Stimulated activated CD8-positive, alpha-beta memory T cell treated with anti-CD3 and anti-CD28 coated beads, Interleukin-12 subunit alpha, Interleukin-12 subunit beta, amount 100 ng/mL, for 4 hours (primary cell): ENCODE results near the gene NRCAM.

Source experiments
- DNase-seq: peaks from one replicate; pipeline ENCODE4 v3.0.0-alpha.2; 2020; ENCODE audit warnings: low read depth

NRCAM gene

DNA sequence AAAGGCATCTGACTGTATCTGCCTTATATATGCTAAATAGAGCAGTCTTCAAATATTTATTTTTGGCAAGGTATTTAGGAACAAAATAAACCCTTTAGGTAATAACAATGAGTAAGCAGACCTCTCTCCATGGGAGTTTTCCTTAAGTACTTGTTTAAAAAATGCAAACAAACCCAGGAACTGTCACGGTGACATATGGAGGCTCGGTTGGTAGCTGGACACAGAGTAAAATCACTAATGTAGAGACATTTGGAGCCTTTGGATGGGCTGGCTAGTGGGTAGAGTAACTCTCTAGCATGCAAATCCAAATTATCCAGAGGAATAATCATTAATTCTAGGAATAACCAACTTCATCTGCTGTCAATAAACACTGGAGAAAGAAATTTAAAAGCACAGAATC, 254.5 kb downstream of the NRCAM start:
- no peak for DNase-seq

DNA sequence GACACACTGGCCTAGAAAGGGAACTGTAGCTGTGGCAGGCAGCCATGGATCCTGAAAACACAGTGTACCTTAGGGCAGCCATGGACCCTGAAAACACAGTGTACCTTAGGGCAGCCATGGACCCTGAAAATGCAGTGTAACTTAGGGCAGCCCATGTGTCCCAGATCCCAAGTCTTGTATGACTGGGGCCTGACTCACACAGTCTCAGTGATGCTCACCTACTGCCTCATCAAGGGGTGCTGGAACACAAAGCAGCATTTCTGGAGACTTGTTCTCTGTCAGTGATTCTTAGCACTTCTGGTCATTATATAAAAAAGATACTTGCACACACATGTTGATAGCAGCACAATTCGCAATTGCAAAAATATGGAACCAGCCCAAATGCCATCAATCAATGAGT, 255.9 kb downstream of the NRCAM start:
- no peak for DNase-seq

DNA sequence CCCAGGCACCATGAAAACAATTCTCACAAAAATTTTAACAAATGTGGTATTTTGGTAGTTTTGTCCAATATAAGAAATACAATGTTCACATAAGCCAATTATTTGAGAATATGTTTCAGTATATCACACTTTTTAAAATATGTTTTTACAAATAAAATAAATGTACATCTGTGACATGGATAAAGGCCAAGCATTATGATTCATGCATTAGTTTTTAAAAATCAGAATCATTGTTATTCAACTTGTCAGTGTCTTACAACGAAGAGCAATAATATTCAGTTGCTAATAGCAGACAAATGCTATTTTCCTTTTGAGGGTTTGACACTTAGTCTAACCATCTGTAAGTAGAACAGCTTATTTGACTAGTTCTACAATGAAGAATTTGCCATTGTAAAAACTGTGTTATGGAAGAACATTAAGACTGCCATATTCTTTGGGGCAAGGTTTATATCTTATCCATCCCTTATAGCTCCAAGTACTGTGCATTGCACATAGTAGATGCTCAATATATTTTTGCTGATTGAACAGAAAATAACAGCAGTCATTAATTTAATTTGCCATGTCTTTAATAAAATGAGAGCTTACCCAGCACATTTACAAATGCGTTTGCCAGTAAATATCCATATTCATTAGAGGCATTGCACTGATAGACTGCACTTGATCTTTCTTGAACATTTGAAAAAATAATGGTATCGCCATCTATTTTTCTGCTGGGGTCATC, 258.7 kb downstream of the NRCAM start:
- no peak for DNase-seq

DNA sequence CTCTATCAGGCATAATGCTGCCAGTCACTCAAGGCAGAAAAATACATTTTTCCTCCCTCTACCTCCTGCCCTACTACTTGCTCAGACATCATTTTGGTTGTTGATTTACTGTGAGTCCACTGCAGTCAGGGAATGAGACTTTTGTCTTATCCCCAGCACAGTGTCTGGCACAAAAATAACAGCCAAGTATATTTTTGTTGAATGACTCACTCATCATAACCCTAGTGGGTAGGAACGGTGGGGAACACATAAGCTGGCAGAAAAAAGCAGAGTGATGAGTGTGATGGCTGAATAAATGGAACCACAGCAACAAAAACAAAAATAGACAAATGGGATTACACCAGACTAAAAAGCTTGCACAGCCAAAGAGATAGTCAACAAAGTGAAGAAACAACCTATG, 260.2 kb downstream of the NRCAM start:
- DNase-seq = no peak

DNA sequence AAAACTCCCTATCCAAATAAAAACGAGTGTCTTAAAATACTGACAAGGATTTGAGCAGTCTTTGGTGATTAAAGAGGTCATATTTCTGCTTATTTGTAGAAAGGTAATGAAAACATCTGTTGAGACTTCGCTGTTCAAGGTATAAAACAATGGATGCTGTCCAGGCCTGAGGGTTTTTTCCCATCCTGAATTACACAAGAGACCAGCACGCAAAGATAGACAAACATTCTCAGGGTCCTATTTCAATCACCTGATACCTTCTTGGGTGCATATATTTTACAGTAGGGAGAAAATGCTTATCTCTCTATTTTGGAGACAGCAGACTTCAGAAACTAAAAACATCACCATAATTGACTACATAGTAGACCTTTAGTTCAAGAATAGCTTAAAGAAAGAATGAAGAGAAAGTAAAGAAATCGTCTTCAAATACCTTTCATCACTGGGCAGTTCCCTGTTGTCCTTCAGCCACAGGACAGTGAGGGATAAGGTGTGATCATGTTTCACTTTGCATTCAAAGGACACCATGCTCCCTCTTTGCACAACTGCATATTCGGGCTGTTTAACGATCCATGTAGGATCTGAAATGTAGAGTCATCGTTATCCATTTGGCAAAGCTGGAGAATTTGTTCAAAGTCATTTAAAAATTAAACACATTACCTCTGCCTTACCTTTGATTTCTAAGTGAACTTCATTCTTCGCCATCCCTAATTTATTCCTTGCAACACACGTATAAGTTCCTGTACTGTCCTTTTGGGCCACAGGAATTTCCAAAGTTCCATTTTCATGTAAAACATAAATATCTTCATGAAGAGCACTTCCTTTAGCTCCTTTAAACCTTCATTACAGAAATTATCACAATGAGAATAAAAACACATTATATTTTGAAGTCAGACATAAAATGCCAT, 262.4 kb downstream of the NRCAM start:
- DNase-seq = no peak

DNA sequence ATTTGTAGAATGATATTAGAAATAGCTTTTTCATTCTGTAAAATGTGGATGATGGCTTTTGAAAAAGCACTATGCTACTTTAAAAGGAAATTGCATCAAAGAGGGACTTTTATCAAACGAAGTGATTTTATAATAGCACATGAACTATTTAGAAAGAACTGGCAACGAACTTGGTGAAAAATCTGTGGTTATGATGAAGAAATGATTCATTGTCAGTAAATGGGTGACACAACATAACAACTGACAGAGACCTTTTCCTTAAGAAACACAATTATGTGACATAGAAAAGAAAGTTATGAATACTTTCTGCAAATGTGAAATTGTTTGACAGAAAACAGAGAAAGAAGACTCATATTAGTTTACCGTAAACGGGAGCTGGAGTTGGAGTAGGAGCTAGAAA, 265.3 kb downstream of the NRCAM start:
- DNase-seq = no peak

DNA sequence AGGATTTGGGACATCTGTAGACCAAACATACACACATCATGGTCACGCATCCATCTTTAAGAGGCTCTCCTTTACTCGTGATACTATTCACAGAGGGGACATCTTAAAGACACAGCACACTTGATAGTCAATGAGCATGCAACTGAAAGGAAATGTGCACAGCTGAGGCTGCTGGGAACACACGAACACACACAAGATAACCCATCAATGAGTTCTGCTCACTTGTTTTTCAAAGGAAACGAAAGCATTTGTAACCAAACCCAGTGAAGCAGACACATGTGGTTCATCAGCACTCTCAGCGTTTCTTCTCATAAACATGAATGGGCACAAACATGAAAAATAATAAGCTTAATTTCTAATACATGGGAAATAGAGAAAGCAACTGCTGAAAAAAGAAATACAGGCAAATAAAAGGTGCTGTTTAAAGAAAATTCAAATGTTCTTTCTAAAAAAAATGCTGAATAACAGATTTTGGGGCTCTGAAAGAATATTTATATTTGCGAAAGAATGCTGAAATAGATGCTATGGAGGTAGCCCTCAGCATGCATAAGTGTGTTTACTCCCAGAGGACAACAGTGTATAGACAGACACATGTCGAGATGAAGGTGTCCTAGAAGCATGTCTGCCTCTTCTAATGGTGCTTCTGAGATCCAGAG, 266.4 kb downstream of the NRCAM start:
- DNase-seq = no peak

DNA sequence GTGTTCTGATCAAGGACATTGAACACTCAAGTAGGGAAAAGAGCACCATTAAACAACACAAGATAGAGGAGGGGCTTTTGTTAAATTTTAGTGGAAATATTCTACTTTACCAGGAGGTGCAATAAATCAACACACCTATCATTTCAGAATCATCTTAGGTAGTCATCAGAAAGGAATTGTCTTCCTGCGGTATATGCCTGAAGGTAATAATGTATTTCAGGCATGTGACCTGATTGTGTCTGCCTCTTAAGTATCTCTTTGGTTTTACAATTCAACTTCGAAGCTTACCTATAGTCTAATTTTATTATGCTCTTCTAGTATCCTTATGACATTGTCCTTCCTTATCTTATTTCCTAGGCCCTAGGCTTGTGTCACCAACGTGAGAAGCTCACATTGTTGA, 267.5 kb downstream of the NRCAM start:
- no peak for DNase-seq

DNA sequence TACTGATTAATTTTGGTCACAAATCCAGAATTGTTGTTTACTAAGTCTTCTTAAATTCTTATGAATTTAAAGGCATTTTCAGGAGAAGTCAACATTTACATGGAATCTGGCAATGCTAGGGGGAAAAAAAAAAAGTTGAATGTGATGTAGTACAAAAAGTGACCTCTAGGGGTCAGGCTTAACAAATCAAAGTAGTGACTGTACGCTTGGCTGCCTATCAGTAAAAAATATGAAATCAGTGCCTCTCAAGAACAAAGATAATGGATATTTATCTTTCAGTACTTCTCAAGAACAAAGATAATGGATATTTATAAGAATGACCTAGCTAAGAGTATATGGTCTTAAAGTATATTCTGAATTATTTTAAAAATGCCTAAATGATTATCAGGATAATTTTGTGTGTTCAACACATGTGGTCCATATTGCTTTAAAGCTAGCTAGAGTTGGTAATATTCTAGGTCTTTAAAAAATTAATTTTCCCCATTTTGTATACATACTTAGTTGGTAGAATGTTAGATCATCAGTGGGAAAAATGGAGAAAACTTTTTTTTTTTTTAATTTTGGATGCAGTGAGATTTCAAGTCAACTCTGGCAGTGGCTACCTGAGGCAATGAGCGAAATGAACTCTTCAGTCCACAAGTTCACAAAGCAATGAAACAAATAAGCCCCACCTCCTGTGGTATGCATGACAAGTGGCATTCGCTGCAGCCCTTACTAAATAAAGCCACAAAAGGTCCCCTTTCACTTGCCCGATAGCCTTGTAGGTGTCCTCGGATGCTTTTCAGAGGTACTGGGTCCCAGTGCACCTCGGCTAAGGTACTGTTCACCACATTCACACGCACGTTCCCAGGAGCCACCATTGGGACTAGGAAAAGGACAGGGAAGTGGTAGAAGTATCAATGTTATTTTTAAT, 274.9 kb downstream of the NRCAM start:
- DNase-seq = no peak

DNA sequence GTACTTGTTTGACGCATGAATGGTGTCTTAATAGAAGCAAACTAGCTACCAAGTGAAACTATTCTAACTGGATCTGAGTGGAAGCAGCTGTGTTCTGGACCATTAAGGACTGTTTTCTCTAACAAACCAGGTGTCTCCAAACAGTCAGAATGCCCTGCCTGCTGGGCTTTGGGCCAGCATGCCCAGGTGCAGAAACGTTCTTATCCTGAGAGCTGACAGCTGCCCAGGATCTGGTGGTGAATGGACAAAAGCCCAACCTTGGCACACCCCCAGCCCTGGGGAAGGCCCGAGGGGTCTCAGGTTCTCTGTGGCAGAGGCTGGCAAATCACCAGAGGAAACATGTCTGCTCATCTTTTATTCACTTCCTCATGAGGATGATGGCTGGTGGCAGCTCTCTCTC, 277.8 kb downstream of the NRCAM start:
- no peak for DNase-seq

DNA sequence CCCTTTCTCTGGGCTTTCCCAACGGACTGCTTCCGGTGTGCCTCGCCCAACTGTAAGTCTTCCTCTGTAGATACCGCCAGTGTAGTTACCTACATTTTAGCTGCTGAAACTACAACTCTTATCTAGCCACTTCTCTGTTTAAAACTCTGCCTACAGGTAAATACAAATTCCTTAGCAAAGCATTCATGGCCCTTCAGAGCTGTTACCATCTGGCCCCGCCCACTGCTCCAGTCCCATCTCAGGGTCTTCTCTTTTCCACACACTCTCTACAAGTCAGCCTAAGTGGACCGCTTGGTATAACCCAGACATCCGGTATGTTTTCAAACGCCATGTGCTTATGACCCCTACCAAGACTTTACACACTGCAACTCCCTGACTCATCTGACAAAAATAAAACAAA, 285.1 kb downstream of the NRCAM start:
- DNase-seq = no peak

DNA sequence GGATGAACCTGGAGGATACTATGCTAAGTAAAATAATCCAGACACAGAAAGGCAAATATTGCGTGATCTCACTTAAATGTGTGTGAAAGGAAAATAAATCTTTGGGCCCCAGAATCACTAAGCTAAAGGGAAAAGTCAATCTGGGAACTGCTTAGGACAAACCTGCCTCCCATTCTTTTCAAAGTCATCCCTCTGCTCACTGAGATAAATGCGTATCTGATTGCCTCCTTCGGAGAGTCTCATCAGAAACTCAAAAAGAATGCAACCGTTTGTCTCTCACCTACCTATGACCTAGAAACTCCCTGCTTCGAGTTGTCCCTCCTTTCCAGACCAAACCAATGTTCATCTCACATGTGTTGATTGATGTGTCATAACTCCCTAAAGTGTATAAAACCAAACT, 286.0 kb downstream of the NRCAM start:
- no peak for DNase-seq

DNA sequence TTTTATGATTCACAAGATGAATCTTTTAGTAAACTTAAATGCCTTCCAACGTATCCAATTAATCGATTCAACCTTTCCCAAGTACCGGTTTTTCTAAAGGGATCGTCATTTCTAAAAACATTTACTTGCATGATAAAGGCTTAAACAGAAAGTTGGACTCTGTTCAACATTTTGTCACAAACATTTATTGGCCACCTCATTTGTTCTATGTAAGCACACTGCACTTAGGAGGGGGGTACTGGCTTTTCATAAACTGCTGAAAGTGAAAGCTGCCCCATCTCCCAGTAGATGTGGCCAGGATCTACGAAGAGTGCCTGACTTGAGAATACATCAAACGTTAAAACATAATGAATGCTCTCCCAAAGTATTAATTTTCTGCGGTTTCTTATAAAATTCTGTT, 288.8 kb downstream of the NRCAM start:
- DNase-seq = no peak

DNA sequence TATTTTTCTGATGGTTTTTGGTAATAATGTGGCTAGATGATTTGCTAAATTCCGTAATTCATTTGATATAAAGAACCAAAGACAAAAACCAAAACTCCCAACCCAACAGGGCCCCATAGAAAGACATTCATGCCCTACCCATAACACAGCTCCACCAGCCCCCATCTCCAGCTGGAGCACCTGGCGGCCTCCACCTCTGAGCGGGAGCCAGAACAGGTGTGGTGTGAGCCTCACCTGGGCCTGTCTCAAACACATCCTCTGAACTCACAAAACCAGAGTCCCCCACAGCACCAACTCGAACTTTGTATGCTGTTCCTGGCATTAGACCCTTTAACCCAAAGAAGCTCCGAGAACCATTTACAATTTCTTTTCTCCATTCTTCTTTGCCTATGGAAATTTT, 289.5 kb downstream of the NRCAM start:
- no peak for DNase-seq

DNA sequence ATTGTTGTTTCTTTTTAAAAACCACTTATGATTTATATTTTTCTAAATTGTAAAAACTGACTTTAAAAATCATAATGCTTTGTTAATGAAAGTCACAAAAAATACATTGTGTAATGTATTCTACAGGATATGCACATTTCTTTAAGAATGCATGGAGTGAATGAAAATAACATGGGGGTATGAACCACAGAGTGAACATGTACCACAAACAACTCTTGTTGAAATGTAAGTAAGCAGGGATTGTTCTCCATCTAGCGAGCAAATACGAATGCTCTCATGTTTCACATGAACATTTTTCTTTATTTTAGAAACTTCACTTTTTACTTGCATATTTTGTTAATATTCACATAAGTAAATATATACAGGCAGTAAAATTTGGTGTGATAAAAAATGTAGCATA, 290.5 kb downstream of the NRCAM start:
- DNase-seq = no peak

DNA sequence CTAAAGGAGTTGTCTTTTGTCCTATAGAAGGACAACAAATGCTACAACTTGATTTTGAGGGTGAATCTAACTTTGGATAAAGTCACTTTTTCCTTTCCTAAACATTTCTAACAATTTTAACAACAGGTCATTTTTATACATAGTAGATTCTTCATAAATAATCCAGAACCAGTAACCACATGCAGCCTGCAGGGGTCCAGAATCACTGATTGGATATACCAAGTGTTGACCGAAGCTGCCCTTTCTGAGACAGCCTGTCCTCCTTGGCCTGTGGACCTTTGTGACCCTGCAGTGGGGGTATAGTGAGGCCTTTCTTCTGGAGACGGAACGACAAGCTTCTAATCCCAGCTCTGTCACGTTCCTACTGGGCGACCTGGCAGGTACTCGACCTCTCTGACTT, 291.3 kb downstream of the NRCAM start:
- no peak for DNase-seq

DNA sequence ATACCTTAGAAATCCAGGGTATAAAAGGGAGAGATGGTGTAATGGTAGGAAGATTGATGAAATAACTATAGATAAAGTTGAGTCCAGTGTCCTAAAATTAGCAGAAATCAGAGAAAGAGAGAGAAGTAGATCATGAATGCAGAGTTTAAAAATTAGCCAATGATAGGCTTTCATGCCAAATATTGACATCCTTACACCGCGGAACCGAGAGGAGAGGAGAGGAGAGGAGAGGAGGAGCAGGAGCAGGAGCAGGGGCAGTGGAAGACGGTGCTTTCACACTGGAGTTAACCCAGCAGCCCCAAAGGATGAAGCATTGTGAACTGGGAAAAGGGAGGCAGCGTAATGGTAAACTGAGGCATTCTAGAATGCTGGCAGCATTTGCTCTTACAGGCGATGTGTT, 291.9 kb downstream of the NRCAM start:
- DNase-seq = no peak

DNA sequence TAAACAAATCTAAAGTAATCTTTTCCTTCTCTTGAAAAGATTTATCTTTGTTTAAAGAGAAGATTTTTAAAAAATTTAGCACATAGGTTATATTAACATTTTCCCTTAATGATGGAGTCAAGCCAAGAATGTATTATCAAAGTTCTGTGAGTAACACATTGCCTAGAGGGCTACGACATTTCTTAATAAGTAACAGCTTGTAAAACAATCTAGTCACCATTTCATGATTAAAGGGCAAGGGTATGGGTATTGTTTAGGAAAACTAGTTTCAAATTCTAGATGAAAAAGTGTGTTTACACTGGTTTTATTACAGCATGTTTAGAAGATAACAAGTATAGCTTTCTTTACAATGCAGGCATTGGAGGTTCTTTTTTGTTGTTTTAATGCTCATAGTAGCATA, 297.5 kb downstream of the NRCAM start:
- no peak for DNase-seq

DNA sequence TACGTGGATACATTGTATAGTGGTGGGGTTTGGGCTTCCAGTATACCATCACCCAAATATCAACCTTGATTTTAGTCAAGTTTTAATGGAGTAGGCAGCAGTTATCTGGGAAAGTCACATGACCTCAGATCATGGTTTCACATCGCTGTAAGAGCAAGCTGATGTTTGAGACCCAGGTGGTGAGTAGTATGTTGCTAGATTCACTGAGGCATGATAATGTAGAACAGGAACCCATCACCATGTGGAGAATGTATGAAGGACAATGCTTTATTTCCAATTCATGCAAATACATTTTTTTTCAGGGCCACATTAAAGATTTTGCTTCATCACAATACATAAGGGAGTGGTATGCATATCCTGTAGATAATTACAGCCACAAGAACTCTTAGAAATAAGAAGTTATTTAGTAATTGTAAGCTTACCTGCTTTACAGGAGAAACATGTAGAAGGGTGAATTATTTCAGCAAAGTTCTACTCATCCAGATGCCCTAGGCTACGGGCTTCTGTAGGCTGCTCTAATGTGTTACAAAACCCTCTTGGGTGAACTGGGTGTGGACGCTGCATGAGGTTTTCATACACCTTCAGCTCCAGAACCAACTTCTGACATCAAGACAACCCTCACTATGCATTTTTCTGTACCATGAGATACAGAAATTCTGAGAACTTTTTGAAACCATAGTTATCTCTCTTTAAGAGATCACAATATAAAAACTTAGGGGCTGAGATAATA, 298.5 kb downstream of the NRCAM start:
- no peak for DNase-seq

DNA sequence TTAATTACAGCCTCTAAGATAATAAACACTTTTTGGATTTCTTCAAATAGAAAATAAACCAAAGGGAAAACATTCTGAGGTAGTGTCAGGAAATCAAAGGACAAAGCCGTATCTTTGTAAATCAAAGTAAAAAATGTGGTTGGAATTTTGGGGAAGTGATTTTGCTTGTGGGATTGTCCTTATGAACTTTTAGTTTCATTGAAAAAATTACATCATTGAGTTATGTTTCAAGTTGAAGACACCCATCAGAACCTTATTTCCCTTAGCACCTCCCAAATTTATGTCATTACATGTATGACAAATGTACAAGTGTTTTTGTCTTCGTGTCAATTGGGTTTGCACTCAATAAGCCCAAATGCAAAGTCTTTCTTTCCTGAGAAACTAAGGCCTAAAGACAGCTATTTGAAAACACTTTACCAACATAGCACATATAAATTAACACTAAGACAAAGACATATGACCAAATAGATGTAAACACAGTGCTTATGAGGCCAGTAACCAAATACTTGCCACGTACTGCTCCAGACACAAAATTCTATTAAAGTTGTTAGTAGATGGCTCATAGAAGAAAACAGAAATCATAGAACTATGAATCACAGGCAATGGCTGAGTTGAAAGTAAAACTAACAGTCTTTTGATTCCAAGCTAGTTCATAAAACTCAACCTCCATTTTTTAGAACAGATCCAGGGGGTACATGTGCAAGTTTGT, 299.2 kb downstream of the NRCAM start:
- DNase-seq = no peak

DNA sequence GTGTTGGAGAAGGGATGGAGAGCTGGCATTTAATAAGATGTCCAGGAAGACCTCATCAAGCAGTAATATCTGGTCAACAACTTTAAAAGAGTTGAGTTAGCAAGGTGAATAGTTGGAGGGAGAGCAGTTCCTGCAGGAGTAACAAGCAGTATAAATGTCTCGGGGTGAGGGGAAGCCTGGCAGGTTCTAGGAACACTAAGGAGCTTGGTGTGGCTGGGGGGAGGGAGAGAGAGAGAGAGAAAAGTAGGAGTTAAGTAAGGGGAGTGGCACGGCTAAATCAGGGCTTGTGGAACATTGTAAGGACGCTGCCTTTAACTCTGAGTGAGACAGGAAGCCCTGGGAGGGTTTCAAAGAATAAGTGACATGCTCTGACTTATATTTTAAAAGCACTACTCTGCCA, 304.0 kb downstream of the NRCAM start:
- DNase-seq = no peak
